CD4-positive, alpha-beta T cell (primary cell): ENCODE data around the gene COQ6. TPM values are rescaled to one million over a fixed set of nuclear protein-coding genes. Genes with fewer than 3 reads are reported as not detected.
"Not testable (repeated sequence)": the region's sequence is repeated elsewhere in the genome, so short reads cannot be mapped to it uniquely, and the experiment has no call there.

Experiments
- ATAC-seq: fragments of 200-7000 bp; cut with Tn5 transposase; one replicate; pipeline ENCODE4 v1.10.0; 2022; ENCODE audit warnings: mild to moderate bottlenecking; ENCODE audit not compliant: poor library complexity
- CTCF ChIA-PET: fragments of 350-600 bp; sonication (Branson Sonifier 250); formaldehyde crosslinking; loops from one replicate; lab custom pipeline; 2021; ENCODE audit warnings: antibody characterized with exemption, inconsistent platforms; lab: Charles Lee
- POLR2A ChIA-PET: fragments of 350-600 bp; sonication (Branson Sonifier 250); formaldehyde crosslinking; loops from one replicate; lab custom pipeline; 2021; ENCODE audit warnings: antibody characterized with exemption, inconsistent platforms; lab: Charles Lee
- DNase-seq, 14 experiments: peaks; one replicate each; pipeline ENCODE4 v3.0.0-alpha.2; 2013 to 2020; ENCODE audit warnings: mixed read lengths in 2 of 14
- H3K27ac ChIP-seq, 2 donors: one replicate each; pipeline versions ENCODE4 v1.5.1 to v1.7.0; 2013; ENCODE audit warnings: low read length in 2 of 2, low read depth in 1 of 2, mild to moderate bottlenecking in 1 of 2
- H3K27me3 ChIP-seq, 2 experiments: 1 replicate in 1 of 2; 2 replicates in 1 of 2; pipeline versions ENCODE4 v1.6.1 to v1.7.0; 2013; ENCODE audit warnings: low read length in 2 of 2, control low read depth in 1 of 2, mild to moderate bottlenecking in 1 of 2, moderate library complexity in 1 of 2; ENCODE audit not compliant: insufficient read depth in 2 of 2, control insufficient read depth in 1 of 2
- H3K36me3 ChIP-seq: one replicate; pipeline ENCODE4 v1.6.1; 2013; ENCODE audit warnings: low read length, control low read depth; ENCODE audit not compliant: insufficient read depth
- H3K4me1 ChIP-seq: one replicate; pipeline ENCODE4 v1.6.1; 2013; ENCODE audit warnings: low read length, control low read depth; ENCODE audit not compliant: insufficient read depth
- H3K4me3 ChIP-seq: one replicate; pipeline ENCODE4 v1.5.1; 2013; ENCODE audit warnings: mild to moderate bottlenecking, low read length, moderate library complexity
- H3K9me3 ChIP-seq, 2 experiments: 1 replicate in 1 of 2; 2 replicates in 1 of 2; pipeline versions ENCODE4 v1.6.1 to v1.7.0; 2013; ENCODE audit warnings: low read length in 2 of 2, mild to moderate bottlenecking in 2 of 2, control low read depth in 1 of 2, moderate library complexity in 1 of 2; ENCODE audit not compliant: control insufficient read depth in 1 of 2, insufficient read depth in 1 of 2
- H3K27ac Mint-ChIP-seq: one replicate; pipeline ENCODE4 v1.8.0; 2020; ENCODE audit warnings: mixed read lengths
- H3K27me3 Mint-ChIP-seq: one replicate; pipeline ENCODE4 v1.8.0; 2021; ENCODE audit warnings: mixed read lengths
- H3K36me3 Mint-ChIP-seq: one replicate; pipeline ENCODE4 v1.8.0; 2021; ENCODE audit warnings: low read depth, mixed read lengths
- H3K4me1 Mint-ChIP-seq: one replicate; pipeline ENCODE4 v1.8.0; 2021; ENCODE audit warnings: low read depth, mixed read lengths
- H3K4me3 Mint-ChIP-seq: one replicate; pipeline ENCODE4 v1.8.0; 2020; ENCODE audit warnings: mild to moderate bottlenecking, mixed read lengths
- H3K9me3 Mint-ChIP-seq: one replicate; pipeline ENCODE4 v1.8.0; 2020; ENCODE audit warnings: mixed read lengths
- CTCF ChIP-seq: fragments of 200-600 bp; IDR thresholded peaks from one replicate; pipeline ENCODE4 v1.8.0; 2022; ENCODE audit warnings: antibody characterized with exemption, mild to moderate bottlenecking
- intact Hi-C, 2 experiments: fragments of 100-400 bp; cut with DNase I in 1 of 2; cut with micrococcal nuclease in 1 of 2; formaldehyde crosslinking; loops; one replicate each; pipeline versions ENCODE4 v1.15.1 to v1.9.0; 2023 to 2025; cut with DNase I, micrococcal nuclease
- total RNA-seq, 174 experiments: library from RNA in 2 of 174; stranded (reverse) in 2 of 174; gene quantifications; one replicate each; pipeline ENCODE4 v1.2.3 and lab custom pipeline; 2021 to 2026

Gene COQ6
- total RNA-seq, 2 experiments from 2014 or later: 37.1 to 38.9 TPM

GRCh38 chr14:73913256-73913655 is 36.8 kb upstream of the COQ6 start:
- H3K27me3 Mint-ChIP-seq: no peaks in the 10 kb centered on the region
- no peak overlapping the region for H3K27ac Mint-ChIP-seq
- POLR2A ChIA-PET: no interaction called here
- peaks cover 63% of the 10 kb centered on the region for H3K36me3 ChIP-seq
- ATAC-seq: no peak
- peaks cover 4 to 9% of the 10 kb centered on the region in 2 experiments for H3K9me3 ChIP-seq
- CTCF ChIA-PET: no interaction called here
- H3K9me3 Mint-ChIP-seq: peaks cover 5% of the 10 kb centered on the region
- intact Hi-C loops: no loop called here
- H3K4me3 ChIP-seq: no peak overlapping the region
- no peak overlapping the region for H3K4me3 Mint-ChIP-seq
- DNase-seq: no peak
- H3K27me3 ChIP-seq: no peaks in the 10 kb centered on the region
- no peak for TF ChIP-seq CTCF
- no peak overlapping the region for H3K27ac ChIP-seq
- no peaks in the 10 kb centered on the region for H3K4me1 ChIP-seq
- peaks cover 82% of the 10 kb centered on the region for H3K36me3 Mint-ChIP-seq
- H3K4me1 Mint-ChIP-seq: peaks cover 9% of the 10 kb centered on the region

- Histone ChIP-seq H3K9me3 (peaks cover 4 to 9% of the 10 kb centered on the region in 2 experiments), H3K4me1 (no peaks in the 10 kb centered on the region), H3K36me3 (peaks cover 57% of the 10 kb centered on the region), H3K27ac (no peak overlapping the region), H3K4me3 (no peak overlapping the region), H3K27me3 (no peaks in the 10 kb centered on the region)
- ChIA-PET POLR2A (no interaction called here), CTCF (no interaction called here)
- Mint-ChIP-seq H3K4me1 (peaks cover 5% of the 10 kb centered on the region), H3K9me3 (peaks cover 3% of the 10 kb centered on the region), H3K4me3 (no peak overlapping the region), H3K27me3 (no peaks in the 10 kb centered on the region), H3K27ac (no peak overlapping the region), H3K36me3 (peaks cover 80% of the 10 kb centered on the region)
- ATAC-seq (no peak), DNase-seq (no peak)
- no peak for TF ChIP-seq CTCF
- intact Hi-C loops: no loop called here
Measured at GRCh38 chr14:73916324-73916723, 33.8 kb upstream of the COQ6 start.

GRCh38 chr14:73919457-73919856 is 30.6 kb upstream of the COQ6 start:
- CTCF ChIA-PET, H3K4me3 ChIP-seq, intact Hi-C loops, H3K27ac ChIP-seq, ATAC-seq, DNase-seq, H3K4me1 Mint-ChIP-seq, H3K27me3 Mint-ChIP-seq, H3K9me3 Mint-ChIP-seq, H3K4me3 Mint-ChIP-seq, H3K4me1 ChIP-seq, H3K9me3 ChIP-seq, H3K27me3 ChIP-seq, H3K27ac Mint-ChIP-seq: not testable (repeated sequence)
- peaks cover 83% of the 10 kb centered on the region for H3K36me3 Mint-ChIP-seq
- POLR2A ChIA-PET: interaction anchor here (1.7 kb wide), 1 partner anchor 30 kb away, joined by 4 read pairs; the partner anchor contains the start of genes COQ6 and FAM161B
- peaks cover 61% of the 10 kb centered on the region for H3K36me3 ChIP-seq

GRCh38 chr14:73924337-73924736 is 25.8 kb upstream of the COQ6 start:
- H3K9me3 Mint-ChIP-seq: no peaks in the 10 kb centered on the region
- no peaks in the 10 kb centered on the region for H3K4me1 Mint-ChIP-seq
- ChIA-PET CTCF (no interaction called here), POLR2A (no interaction called here)
- H3K27ac ChIP-seq: no peak overlapping the region
- H3K4me3 ChIP-seq: no peak overlapping the region
- H3K4me3 Mint-ChIP-seq: no peak overlapping the region
- no peak for ATAC-seq
- H3K36me3 ChIP-seq: peaks cover 80% of the 10 kb centered on the region
- no peak for DNase-seq
- no peaks in the 10 kb centered on the region for H3K27me3 Mint-ChIP-seq
- no peak for TF ChIP-seq CTCF
- H3K36me3 Mint-ChIP-seq: peaks cover 97% of the 10 kb centered on the region
- no peaks in the 10 kb centered on the region for H3K27me3 ChIP-seq
- H3K27ac Mint-ChIP-seq: no peak overlapping the region
- intact Hi-C loops: no loop called here
- no peaks in the 10 kb centered on the region for H3K9me3 ChIP-seq
- no peaks in the 10 kb centered on the region for H3K4me1 ChIP-seq
